ENCODE results near the gene YWHAB.
A peak's percentile ranks its signal among the peaks of the same experiment; 100 is the strongest.
"Not testable (repeated sequence)": the region's sequence is repeated elsewhere in the genome, so short reads cannot be mapped to it uniquely, and the experiment has no call there.

Gene YWHAB

GRCh38 chr20:44866703-44867335 lies 18.7 kb upstream of the YWHAB start:
- DNase-seq (ENCODE audit: low read depth in 2 of 2) = no peak

- DNase-seq (ENCODE audit: low read depth in 2 of 2) = no peak
Observed at GRCh38 chr20:44869471-44869870, 16.0 kb upstream of the YWHAB start.

DNA sequence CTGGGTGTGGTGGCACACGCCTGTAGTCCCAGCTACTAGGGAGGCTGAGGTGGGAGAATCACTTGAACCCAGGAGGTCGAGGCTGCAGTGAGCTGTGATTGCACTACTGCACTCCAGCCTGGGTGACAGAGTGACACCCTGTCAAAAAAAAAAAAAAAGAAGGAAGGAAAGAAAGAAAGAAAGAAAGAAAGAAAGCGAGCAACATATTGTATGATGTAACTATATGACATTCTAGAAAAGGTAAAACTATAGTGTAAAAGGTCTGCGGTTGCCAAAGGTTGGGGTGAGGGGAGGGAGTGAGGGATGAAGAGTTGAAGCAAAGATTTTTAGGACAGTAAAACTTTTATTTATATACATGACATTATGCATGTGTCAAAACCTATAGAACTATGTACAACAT lies 3.1 kb upstream of the YWHAB start:
- not testable (repeated sequence) for DNase-seq (ENCODE audit: low read depth in 2 of 2)

GRCh38 chr20:44883214-44883902 lies 2.1 kb upstream of the YWHAB start:
- DNase-seq (ENCODE audit: low read depth in 2 of 2) = no peak

GRCh38 chr20:44884907-44885391 lies 556 bp upstream of the YWHAB start:
- DNase-seq (ENCODE audit: low read depth in 2 of 2) = no peak

- DNase-seq (ENCODE audit: low read depth in 2 of 2) = no peak
Observed at GRCh38 chr20:44886266-44886651, 754 bp downstream of the YWHAB start.

DNA sequence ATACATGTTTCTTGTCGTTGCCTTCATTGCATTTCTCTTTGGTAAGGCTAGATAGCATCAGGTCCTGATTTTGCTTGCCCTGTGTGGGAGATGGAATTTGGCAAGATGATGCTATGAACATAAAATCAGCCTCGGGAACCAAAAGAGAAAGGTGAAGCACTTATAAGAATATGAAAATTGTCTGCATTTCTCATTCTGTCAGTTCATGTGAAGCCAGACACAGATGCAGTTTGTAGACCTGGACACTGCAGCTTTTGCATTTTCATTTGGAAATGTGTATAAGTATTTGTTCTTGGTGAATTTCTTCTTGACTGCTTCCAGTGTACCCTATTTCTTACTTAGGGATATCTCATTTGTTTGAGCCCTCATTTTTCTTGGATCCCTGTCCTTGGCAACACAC lies 1.3 kb downstream of the YWHAB start:
- DNase-seq (ENCODE audit: low read depth in 2 of 2) = no peak

DNA sequence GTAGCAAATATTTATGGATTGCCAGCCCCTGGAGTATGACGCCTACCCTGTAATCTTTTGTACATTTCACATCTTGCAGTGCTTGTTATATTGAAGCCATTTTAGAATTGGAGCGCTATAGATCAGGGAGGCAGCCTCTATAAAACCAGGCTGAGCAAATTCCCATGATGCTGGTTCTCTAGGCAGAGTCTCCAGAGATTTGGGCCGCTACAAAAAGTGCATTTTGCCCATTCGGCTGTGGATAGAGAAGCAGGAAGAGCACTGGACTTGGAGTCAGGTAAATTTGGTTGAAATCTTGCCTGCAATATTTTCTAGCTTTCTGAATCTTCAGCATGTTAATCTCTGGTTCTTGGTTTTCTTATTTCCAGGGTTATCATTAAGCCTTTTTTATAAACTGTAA lies 2.0 kb downstream of the YWHAB start:
- DNase-seq (ENCODE audit: low read depth in 2 of 2) = no peak

DNA sequence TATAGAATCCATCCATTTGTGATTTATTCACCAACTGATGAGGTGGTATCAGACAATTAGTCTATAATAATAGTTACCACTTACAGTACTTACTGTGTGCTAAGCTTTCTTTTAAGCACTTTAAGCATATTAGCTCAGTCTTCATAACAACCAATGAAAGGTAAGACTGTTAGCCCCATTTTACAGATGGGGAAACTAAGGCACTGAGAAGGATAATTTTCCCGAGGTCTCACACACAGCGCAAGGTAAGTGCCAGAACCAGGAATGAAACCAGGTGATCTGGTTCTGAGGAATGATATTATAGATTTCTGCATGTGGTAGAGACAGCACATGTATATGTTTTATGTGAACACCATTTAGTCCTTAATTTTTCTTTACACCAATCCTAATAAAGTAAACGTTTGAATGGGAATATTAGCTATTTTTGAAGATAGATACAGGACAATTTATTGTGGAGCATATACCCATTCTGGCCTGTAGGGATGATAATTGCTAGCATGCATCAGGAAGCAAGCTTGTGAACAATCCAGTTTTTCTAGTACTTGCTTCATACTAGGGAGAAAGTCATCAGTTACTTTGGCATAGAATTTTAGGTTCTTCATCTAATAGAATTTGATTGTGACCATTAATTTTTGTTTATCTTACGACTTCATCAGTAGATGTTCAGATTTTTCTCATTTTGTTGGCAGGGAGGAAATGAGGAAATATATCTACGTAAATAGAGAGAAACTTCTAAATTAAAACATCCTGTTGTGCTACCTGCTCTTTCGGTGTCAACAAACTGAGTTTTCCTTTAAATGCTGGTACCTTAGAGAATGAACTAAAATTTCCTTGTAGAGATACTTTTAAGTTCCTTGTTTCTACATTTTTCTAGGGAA lies 3.0 kb downstream of the YWHAB start:
- DNase-seq (ENCODE audit: low read depth in 2 of 2) = no peak

DNA sequence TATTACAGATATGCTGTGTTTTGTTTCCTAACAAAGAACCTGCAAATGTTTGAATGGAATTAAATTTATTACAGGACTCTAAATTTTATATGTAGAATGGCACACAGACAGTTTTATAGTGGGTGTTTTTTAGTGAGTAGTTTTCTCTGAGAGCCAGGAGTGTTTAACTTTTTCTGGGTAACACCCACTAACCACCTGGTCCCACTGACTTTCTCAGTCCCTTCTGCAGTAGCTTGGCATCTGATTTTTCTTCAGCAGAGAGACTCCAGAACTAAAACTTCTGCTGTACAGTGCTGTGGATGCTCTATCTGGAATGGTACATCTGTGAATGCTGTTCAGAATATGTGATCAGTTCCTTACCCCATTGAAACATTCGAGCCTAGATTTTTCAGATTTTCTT lies 6.3 kb downstream of the YWHAB start:
- DNase-seq (ENCODE audit: low read depth in 2 of 2) = no peak

DNA sequence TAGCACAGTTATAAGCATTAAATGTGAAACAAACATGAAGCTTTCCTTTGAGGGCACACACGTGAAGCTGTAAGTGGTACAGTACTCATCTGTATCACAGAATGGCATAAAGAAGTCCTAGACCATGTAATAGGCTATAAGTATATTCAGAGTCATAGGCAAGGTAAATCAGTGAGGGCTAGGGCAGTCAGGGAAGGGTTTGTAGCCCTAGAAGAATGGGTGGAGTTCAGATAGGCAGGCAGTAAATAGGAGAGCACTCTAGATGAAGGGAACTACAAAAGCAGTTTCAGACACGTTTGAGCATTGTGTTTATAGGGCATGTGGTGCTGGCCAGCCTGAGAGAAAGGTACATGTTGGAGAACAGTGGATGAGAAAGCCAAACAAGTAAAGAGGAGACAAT lies 9.5 kb downstream of the YWHAB start:
- no peak for DNase-seq (ENCODE audit: low read depth in 2 of 2)

- DNase-seq (ENCODE audit: low read depth in 2 of 2) = no peak
Observed at GRCh38 chr20:44896583-44896982, 11.1 kb downstream of the YWHAB start.

- no peak for DNase-seq (ENCODE audit: low read depth in 2 of 2)
Observed at GRCh38 chr20:44897133-44897532, 11.6 kb downstream of the YWHAB start.

- no peak for DNase-seq (ENCODE audit: low read depth in 2 of 2)
Observed at GRCh38 chr20:44900231-44900854, 14.8 kb downstream of the YWHAB start.

GRCh38 chr20:44901974-44902373 lies 16.5 kb downstream of the YWHAB start:
- no peak for DNase-seq (ENCODE audit: low read depth in 2 of 2)

GRCh38 chr20:44904377-44904776 lies 18.9 kb downstream of the YWHAB start:
- DNase-seq (ENCODE audit: low read depth in 2 of 2) = no peak

GRCh38 chr20:44908987-44909871 lies 23.7 kb downstream of the YWHAB start:
- no peak for DNase-seq (ENCODE audit: low read depth in 2 of 2)

- DNase-seq (ENCODE audit: low read depth in 2 of 2) = peak; percentile 55 to 76
Observed at GRCh38 chr20:44909872-44910689, 24.6 kb downstream of the YWHAB start, which contains the start of gene PABPC1L. Gene PABPC1L (plus strand): TSS chr20:44910060. CDS start chr20:44910144, 84 bp downstream.

- no peak for DNase-seq (ENCODE audit: low read depth in 2 of 2)
Observed at GRCh38 chr20:44910690-44911262, 25.3 kb downstream of the YWHAB start.
